ENCODE data around the gene MYO5A.
A peak's percentile ranks its signal among the peaks of the same experiment; 100 is the strongest.

The MYO5A gene

GRCh38 chr15:52486003-52486996 lies 42.4 kb downstream of the MYO5A start:
- TF ChIP-seq MAX (IDR thresholded peaks at IDR 0.05; ENCODE audit: low read depth, low read length): no peak
- H3K4me3 ChIP-seq (ENCODE audit: low read depth, low read length): no peak overlapping the region
- DNase-seq (ENCODE audit: low read depth): no peak

- no peak overlapping the region for H3K4me3 ChIP-seq (ENCODE audit: low read depth, low read length)
- TF ChIP-seq MYC (IDR thresholded peaks at IDR 0.05; ENCODE audit: low read depth, low read length): no peak
These were observed 43.4 kb downstream of the MYO5A start for GRCh38 chr15:52485290-52485689.

GRCh38 chr15:52483707-52484106 lies 45.0 kb downstream of the MYO5A start:
- H3K4me3 ChIP-seq (ENCODE audit: low read depth, low read length): no peak overlapping the region
- no peak for TF ChIP-seq POLR2A (IDR thresholded peaks at IDR 0.05; ENCODE audit: extremely low read depth, insufficient read length)
- TF ChIP-seq MYC (IDR thresholded peaks at IDR 0.05; ENCODE audit: low read depth, low read length): no peak
- no peak for TF ChIP-seq MAX (IDR thresholded peaks at IDR 0.05; ENCODE audit: low read depth, low read length)
- no peak for TF ChIP-seq CTCF (IDR thresholded peaks at IDR 0.05; ENCODE audit: low read depth, low read length)
- DNase-seq (ENCODE audit: low read depth): peak; percentile 16

More at GRCh38 chr15:52485290-52485689, 43.4 kb downstream of the MYO5A start:
- no peak for DNase-seq (ENCODE audit: low read depth)

GRCh38 chr15:52481915-52482314 lies 46.8 kb downstream of the MYO5A start:
- no peak overlapping the region for H3K4me3 ChIP-seq (ENCODE audit: low read depth, low read length)
- TF ChIP-seq CTCF (IDR thresholded peaks at IDR 0.05; ENCODE audit: low read depth, low read length): no peak
- TF ChIP-seq POLR2A (IDR thresholded peaks at IDR 0.05; ENCODE audit: extremely low read depth, insufficient read length): no peak
- TF ChIP-seq MAX (IDR thresholded peaks at IDR 0.05; ENCODE audit: low read depth, low read length): peak; percentile 60
- peak; percentile 61; the same call in 1 of the 2 replicates for TF ChIP-seq MYC (IDR thresholded peaks at IDR 0.05; ENCODE audit: low read depth, low read length)
- peak; percentile 90 for DNase-seq (ENCODE audit: low read depth)

GRCh38 chr15:52480990-52481389 lies 47.7 kb downstream of the MYO5A start:
- no peak for DNase-seq (ENCODE audit: low read depth)
- TF ChIP-seq POLR2A (IDR thresholded peaks at IDR 0.05; ENCODE audit: extremely low read depth, insufficient read length): no peak
- TF ChIP-seq MAX (IDR thresholded peaks at IDR 0.05; ENCODE audit: low read depth, low read length): no peak
- no peak for TF ChIP-seq MYC (IDR thresholded peaks at IDR 0.05; ENCODE audit: low read depth, low read length)
- TF ChIP-seq CTCF (IDR thresholded peaks at IDR 0.05; ENCODE audit: low read depth, low read length): no peak
- no peak overlapping the region for H3K4me3 ChIP-seq (ENCODE audit: low read depth, low read length)

GRCh38 chr15:52466716-52467115 lies 62.0 kb downstream of the MYO5A start:
- DNase-seq (ENCODE audit: low read depth): no peak
- TF ChIP-seq POLR2A (IDR thresholded peaks at IDR 0.05; ENCODE audit: extremely low read depth, insufficient read length) (no peak), MYC (IDR thresholded peaks at IDR 0.05; ENCODE audit: low read depth, low read length) (no peak), MAX (IDR thresholded peaks at IDR 0.05; ENCODE audit: low read depth, low read length) (no peak), CTCF (IDR thresholded peaks at IDR 0.05; ENCODE audit: low read depth, low read length) (no peak)
- H3K4me3 ChIP-seq (ENCODE audit: low read depth, low read length): no peak overlapping the region

All from NB4 (cell line).